Psoas muscle (tissue), 8 donors: ENCODE measurements around the gene C2CD2. TPM values are rescaled to one million over a fixed set of nuclear protein-coding genes. Genes with fewer than 3 reads are reported as not detected.

Experiments used
- ATAC-seq, 4 donors: fragments of 200-7000 bp; cut with Tn5 transposase; one replicate each; pipeline ENCODE4 v1.9.1; 2020; ENCODE audit warnings: moderate library complexity in 3 of 4, mild to moderate bottlenecking in 2 of 4
- DNase-seq, 2 donors: peaks; one replicate each; pipeline ENCODE4 v3.0.0-alpha.2; 2020
- H3K27ac ChIP-seq: fragments of 200-600 bp; one replicate; pipeline ENCODE4 v1.8.0; 2022
- H3K27me3 ChIP-seq, 3 donors: fragments of 200-600 bp in 1 of 3; one replicate each; pipeline versions ENCODE4 v1.6.1 to v1.8.0; 2013 to 2022; ENCODE audit warnings: low read length in 2 of 3, mild to moderate bottlenecking in 2 of 3, moderate library complexity in 1 of 3; ENCODE audit not compliant: insufficient read depth in 3 of 3
- H3K36me3 ChIP-seq, 2 donors: fragments of 200-600 bp in 1 of 2; one replicate each; pipeline versions ENCODE4 v1.6.1 to v1.8.0; 2013 to 2022; ENCODE audit warnings: low read depth in 1 of 2, mild to moderate bottlenecking in 1 of 2, moderate library complexity in 1 of 2; ENCODE audit not compliant: insufficient read depth in 1 of 2
- H3K4me1 ChIP-seq: fragments of 200-600 bp; one replicate; pipeline ENCODE4 v1.8.0; 2022
- H3K4me3 ChIP-seq: fragments of 200-600 bp; one replicate; pipeline ENCODE4 v1.8.0; 2022; ENCODE audit warnings: mild to moderate bottlenecking
- H3K9me3 ChIP-seq: fragments of 200-600 bp; one replicate; pipeline ENCODE4 v1.8.0; 2022
- CTCF ChIP-seq: fragments of 200-600 bp; IDR thresholded peaks from one replicate; pipeline ENCODE4 v1.8.0; 2022; ENCODE audit warnings: antibody characterized with exemption
- WGBS, 3 donors: extraction: QIAGEN DNeasy Blood & Tissue Kit; methylation state at CpG; one replicate each; pipeline versions ENCODE4 v1.1.6 to v1.1.7; 2013; 5-methylcytosine and 5-hydroxymethylcytosine counted together
- intact Hi-C, 2 donors: fragments of 100-400 bp; cut with DNase I; formaldehyde crosslinking; loops; one replicate each; pipeline versions ENCODE4 v1.11.0 to v1.14.2; 2022
- polyA plus RNA-seq, 3 donors: library from polyadenylated mRNA; stranded (reverse); fragments of 200-250 nt; gene quantifications; one replicate each; pipeline ENCODE4 v1.2.3, GENCODE V29; 2013
- total RNA-seq, 4 donors: library from RNA; stranded (reverse); fragmentation: NEBNext Ultra II Directional in 2 of 4; extraction: Animal tissue kit (Norgen Biotek cat#: 25700) in 2 of 4; gene quantifications; one replicate each; pipeline versions ENCODE4 v1.2.1 to v1.2.4, GENCODE V29; 2021 to 2023
- donor health status: healthy with polysubstance abuse.
- donor health status: DM: no; HTN: no; CAD: no; lungs with moderate emphysema.
- donor health status: Bipolar disorder and iron deficiency.
- donor health status: healthy.
- donor health status: DM: yes; HTN: yes; CAD: no.
- donor health status: DM: no; HTN: no; CAD: no.
- donor health status: DM: no; HTN: no; CAD: no.
- donor health status: DM: yes; HTN: yes; CAD: no.

C2CD2 gene
- total and polyA plus RNA-seq, 7 donors = 1.6 to 6.6 (median 3.2) TPM

DNA sequence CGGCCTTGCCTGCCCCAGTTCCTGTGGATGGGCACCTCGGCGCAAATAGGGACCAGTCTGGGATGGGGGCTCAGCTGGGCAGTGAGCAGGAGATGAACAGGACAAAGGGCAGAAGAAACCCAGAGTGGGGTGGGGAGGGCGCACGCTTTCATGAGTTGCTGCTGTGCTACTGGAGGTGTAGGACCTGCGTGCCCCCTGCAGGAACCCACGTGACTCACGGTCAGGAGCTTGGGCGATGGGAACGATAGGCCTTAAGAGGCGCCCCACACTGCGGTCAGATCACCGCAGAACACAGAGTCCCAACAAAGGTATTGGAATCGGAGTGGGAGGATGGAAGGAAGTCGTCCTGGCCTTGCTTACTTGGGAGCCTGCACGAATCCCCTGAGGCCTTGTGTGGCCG, 91.8 kb downstream of the C2CD2 start:
- Histone ChIP-seq H3K27ac (no peak overlapping the region), H3K27me3 (no peaks in the 10 kb centered on the region), H3K4me3 (no peak overlapping the region), H3K36me3 (peaks cover 0 to 19% of the 10 kb centered on the region in 2 donors), H3K9me3 (no peaks in the 10 kb centered on the region), H3K4me1 (no peaks in the 10 kb centered on the region)
- no peak for ATAC-seq
- WGBS, 3 donors = 91 to 92% (median 92%) methylated on average over 17 of the region's 17 CpGs
- intact Hi-C loops = no loop called here
- TF ChIP-seq CTCF = no peak
- no peak for DNase-seq

GRCh38 chr21:41861255-41861654, 92.6 kb downstream of the C2CD2 start:
- Histone ChIP-seq H3K27me3 (no peaks in the 10 kb centered on the region), H3K4me3 (no peak overlapping the region), H3K9me3 (no peaks in the 10 kb centered on the region), H3K27ac (no peak overlapping the region), H3K4me1 (no peaks in the 10 kb centered on the region), H3K36me3 (peaks cover 0 to 27% of the 10 kb centered on the region in 2 donors)
- no peak for TF ChIP-seq CTCF
- intact Hi-C loops = no loop called here
- no peak for DNase-seq
- ATAC-seq = no peak
- 86 to 91% (median 87%) methylated on average over 4 of the region's 4 CpGs for WGBS, 3 donors

- DNase-seq = no peak
These were observed 94.4 kb downstream of the C2CD2 start for GRCh38 chr21:41859297-41859980.

GRCh38 chr21:41858466-41859296, 95.1 kb downstream of the C2CD2 start:
- intact Hi-C loops = no loop called here
- peak; percentile 15 to 69 (median 56) for ATAC-seq
- no peak for DNase-seq
- no peak overlapping the region for H3K4me3 ChIP-seq
- H3K36me3 ChIP-seq = peaks cover 0 to 48% of the 10 kb centered on the region in 2 donors
- H3K9me3 ChIP-seq = no peaks in the 10 kb centered on the region
- no peaks in the 10 kb centered on the region for H3K4me1 ChIP-seq
- no peak for TF ChIP-seq CTCF
- no peaks in the 10 kb centered on the region for H3K27me3 ChIP-seq
- no peak overlapping the region for H3K27ac ChIP-seq
- WGBS, 3 donors = 69 to 78% (median 74%) methylated on average over 23 to 27 of the region's 27 CpGs

More at GRCh38 chr21:41859297-41859980, 94.4 kb downstream of the C2CD2 start:
- Histone ChIP-seq H3K4me1 (no peaks in the 10 kb centered on the region), H3K27ac (no peak overlapping the region), H3K4me3 (no peak overlapping the region), H3K27me3 (no peaks in the 10 kb centered on the region), H3K36me3 (peaks cover 0 to 40% of the 10 kb centered on the region in 2 donors), H3K9me3 (no peaks in the 10 kb centered on the region)
- intact Hi-C loops = no loop called here
- ATAC-seq = peak in 1 of 4 donors; percentile 21
- WGBS, 3 donors = 78 to 79% (median 79%) methylated on average over 23 of the region's 23 CpGs
- no peak for TF ChIP-seq CTCF
